Ectodermal cell (in vitro differentiated cells): Measurements from ENCODE around the gene GALNT18.

Experiments
- H3K27ac ChIP-seq: 2 replicates; pipeline ENCODE4 v1.7.0; 2013; ENCODE audit warnings: mild to moderate bottlenecking, low read depth, low read length; ENCODE audit not compliant: insufficient read depth, poor library complexity, severe bottlenecking
- H3K27me3 ChIP-seq: 2 replicates; pipeline ENCODE4 v1.7.0; 2013; ENCODE audit warnings: mild to moderate bottlenecking, low read length; ENCODE audit not compliant: insufficient read depth, control insufficient read depth, poor library complexity, severe bottlenecking
- H3K36me3 ChIP-seq: one replicate; pipeline ENCODE4 v1.7.0; 2013; ENCODE audit warnings: low read length; ENCODE audit not compliant: control insufficient read depth, insufficient read depth
- H3K4me1 ChIP-seq: one replicate; pipeline ENCODE4 v1.7.0; 2013; ENCODE audit warnings: low read length; ENCODE audit not compliant: control insufficient read depth, insufficient read depth
- H3K4me3 ChIP-seq: 2 replicates; pipeline ENCODE4 v1.7.0; 2013; ENCODE audit warnings: low read depth, low read length, control low read depth; ENCODE audit not compliant: insufficient read depth
- H3K9me3 ChIP-seq: 2 replicates; pipeline ENCODE4 v1.7.0; 2013; ENCODE audit warnings: mild to moderate bottlenecking, low read length, moderate library complexity; ENCODE audit not compliant: control insufficient read depth
- WGBS, 2 experiments: methylation state at CpG; one replicate each; pipeline ENCODE4 v1.1.7; 2013; ENCODE audit warnings: missing lambda C conversion rate in 2 of 2; 5-methylcytosine and 5-hydroxymethylcytosine counted together

GALNT18 gene

GRCh38 chr11:11301212-11301611 is 320.6 kb downstream of the GALNT18 start:
- Histone ChIP-seq H3K4me1 (no peaks in the 10 kb centered on the region), H3K27me3 (no peaks in the 10 kb centered on the region), H3K9me3 (no peaks in the 10 kb centered on the region), H3K27ac (no peak overlapping the region), H3K36me3 (no peaks in the 10 kb centered on the region), H3K4me3 (no peak overlapping the region)
- WGBS, 2 experiments = 94 to 95% methylated on average over 6 of the region's 6 CpGs

GRCh38 chr11:11297578-11297977 is 324.2 kb downstream of the GALNT18 start:
- Histone ChIP-seq H3K4me3 (no peak overlapping the region), H3K4me1 (no peaks in the 10 kb centered on the region), H3K27ac (no peak overlapping the region), H3K36me3 (no peaks in the 10 kb centered on the region), H3K9me3 (no peaks in the 10 kb centered on the region), H3K27me3 (no peaks in the 10 kb centered on the region)
- 64% methylated on average over 6 of the region's 6 CpGs for WGBS, 2 experiments

GRCh38 chr11:11296434-11296833 is 325.4 kb downstream of the GALNT18 start:
- WGBS, 2 experiments = 87 to 91% methylated on average over 3 of the region's 3 CpGs

GRCh38 chr11:11294551-11294855 is 327.3 kb downstream of the GALNT18 start:
- Histone ChIP-seq H3K27me3 (no peaks in the 10 kb centered on the region), H3K9me3 (no peaks in the 10 kb centered on the region), H3K4me3 (no peak overlapping the region), H3K4me1 (no peaks in the 10 kb centered on the region), H3K36me3 (no peaks in the 10 kb centered on the region), H3K27ac (no peak overlapping the region)
- WGBS, 2 experiments = 89 to 92% methylated on average over 3 of the region's 3 CpGs

More at GRCh38 chr11:11296434-11296833, 325.4 kb downstream of the GALNT18 start:
- Histone ChIP-seq H3K4me1 (no peaks in the 10 kb centered on the region), H3K9me3 (no peaks in the 10 kb centered on the region), H3K27ac (no peak overlapping the region), H3K4me3 (no peak overlapping the region), H3K36me3 (no peaks in the 10 kb centered on the region), H3K27me3 (no peaks in the 10 kb centered on the region)

- H3K27me3 ChIP-seq = no peaks in the 10 kb centered on the region
- H3K4me1 ChIP-seq = no peaks in the 10 kb centered on the region
- H3K27ac ChIP-seq = no peak overlapping the region
- H3K36me3 ChIP-seq = no peaks in the 10 kb centered on the region
- 86 to 88% methylated on average over 5 of the region's 5 CpGs for whole genome bisulfite sequencing, 2 experiments
- H3K4me3 ChIP-seq = no peak overlapping the region
- no peaks in the 10 kb centered on the region for H3K9me3 ChIP-seq
Observed at GRCh38 chr11:11293798-11294550, 327.8 kb downstream of the GALNT18 start.

GRCh38 chr11:11292839-11293238 is 329.0 kb downstream of the GALNT18 start:
- no peaks in the 10 kb centered on the region for H3K27me3 ChIP-seq
- 89 to 91% methylated on average over 12 of the region's 12 CpGs for WGBS, 2 experiments
- H3K4me3 ChIP-seq = no peak overlapping the region
- no peaks in the 10 kb centered on the region for H3K4me1 ChIP-seq
- H3K36me3 ChIP-seq = no peaks in the 10 kb centered on the region
- H3K27ac ChIP-seq = no peak overlapping the region
- H3K9me3 ChIP-seq = no peaks in the 10 kb centered on the region

- Histone ChIP-seq H3K27me3 (no peaks in the 10 kb centered on the region), H3K36me3 (no peaks in the 10 kb centered on the region), H3K27ac (no peak overlapping the region), H3K4me1 (no peaks in the 10 kb centered on the region), H3K4me3 (no peak overlapping the region), H3K9me3 (no peaks in the 10 kb centered on the region)
- WGBS, 2 experiments = 85 to 95% methylated on average over 3 to 5 of the region's 5 CpGs
Observed at GRCh38 chr11:11291041-11292015, 330.5 kb downstream of the GALNT18 start.

GRCh38 chr11:11290354-11290753 is 331.5 kb downstream of the GALNT18 start:
- H3K4me1 ChIP-seq = no peaks in the 10 kb centered on the region
- no peaks in the 10 kb centered on the region for H3K27me3 ChIP-seq
- no peaks in the 10 kb centered on the region for H3K9me3 ChIP-seq

GRCh38 chr11:11289669-11290068 is 332.1 kb downstream of the GALNT18 start:
- Histone ChIP-seq H3K4me3 (no peak overlapping the region), H3K27ac (no peak overlapping the region), H3K36me3 (no peaks in the 10 kb centered on the region), H3K27me3 (no peaks in the 10 kb centered on the region), H3K4me1 (no peaks in the 10 kb centered on the region), H3K9me3 (no peaks in the 10 kb centered on the region)
- WGBS, 2 experiments = 94 to 97% methylated on average over 1 of the region's 1 CpG

More at GRCh38 chr11:11290354-11290753, 331.5 kb downstream of the GALNT18 start:
- no peak overlapping the region for H3K27ac ChIP-seq
- 86 to 92% methylated on average over 4 of the region's 4 CpGs for WGBS, 2 experiments
- no peaks in the 10 kb centered on the region for H3K36me3 ChIP-seq
- H3K4me3 ChIP-seq = no peak overlapping the region

- Histone ChIP-seq H3K9me3 (no peaks in the 10 kb centered on the region), H3K4me1 (no peaks in the 10 kb centered on the region), H3K27me3 (no peaks in the 10 kb centered on the region), H3K4me3 (no peak overlapping the region), H3K36me3 (no peaks in the 10 kb centered on the region), H3K27ac (no peak overlapping the region)
- 91 to 94% methylated on average over 6 to 7 of the region's 7 CpGs for WGBS, 2 experiments
Observed at GRCh38 chr11:11288972-11289616, 332.7 kb downstream of the GALNT18 start.
